Activated CD4-positive, alpha-beta T cell treated with anti-CD3 and anti-CD28 coated beads, Interleukin-2, amount 50 U/mL, for 48 hours (primary cell): Measurements from ENCODE around the gene ETNK2.

Experiments used
- DNase-seq, 2 experiments: peaks; one replicate each; pipeline ENCODE4 v3.0.0-alpha.2; 2020

ETNK2 gene

GRCh38 chr1:204151552-204152309 is at the start of gene ETNK2:
Gene ETNK2, minus strand, starts transcription at chr1:204152044. Its CDS starts 192 bp downstream, at chr1:204151852.
- DNase-seq = peak; percentile 28 to 42

GRCh38 chr1:204201348-204202040 is 49.6 kb upstream of the ETNK2 start:
- no peak for DNase-seq

GRCh38 chr1:204199579-204199978 is 47.7 kb upstream of the ETNK2 start:
- DNase-seq = no peak

- DNase-seq = no peak
Measured at GRCh38 chr1:204198348-204199340, 46.8 kb upstream of the ETNK2 start.

- no peak for DNase-seq
Measured at GRCh38 chr1:204197068-204197467, 45.2 kb upstream of the ETNK2 start.

GRCh38 chr1:204196068-204196795 is 44.4 kb upstream of the ETNK2 start, which contains the start of gene KISS1:
Gene KISS1, minus strand, starts transcription at chr1:204196491. Its CDS starts 3,615 bp downstream, at chr1:204192876.
- DNase-seq = no peak

GRCh38 chr1:204194771-204195170 is 42.9 kb upstream of the ETNK2 start:
- DNase-seq = no peak

GRCh38 chr1:204194080-204194479 is 42.2 kb upstream of the ETNK2 start:
- DNase-seq = no peak

GRCh38 chr1:204192589-204193352 is 40.9 kb upstream of the ETNK2 start:
- no peak for DNase-seq

- DNase-seq = no peak
Measured at GRCh38 chr1:204192046-204192445, 40.2 kb upstream of the ETNK2 start.

GRCh38 chr1:204191456-204191855 is 39.6 kb upstream of the ETNK2 start:
- no peak for DNase-seq

- DNase-seq = no peak
Measured at GRCh38 chr1:204190212-204191211, 38.7 kb upstream of the ETNK2 start.

GRCh38 chr1:204188959-204189639 is 37.3 kb upstream of the ETNK2 start:
- DNase-seq = no peak

- DNase-seq = no peak
Measured at GRCh38 chr1:204186597-204186996, 34.8 kb upstream of the ETNK2 start.

GRCh38 chr1:204181116-204181515 is 29.3 kb upstream of the ETNK2 start:
- no peak for DNase-seq

GRCh38 chr1:204180133-204180532 is 28.3 kb upstream of the ETNK2 start:
- DNase-seq = no peak

- no peak for DNase-seq
Measured at GRCh38 chr1:204178487-204179281, 26.8 kb upstream of the ETNK2 start.

- no peak for DNase-seq
Measured at GRCh38 chr1:204177133-204177532, 25.3 kb upstream of the ETNK2 start.

- DNase-seq = no peak
Measured at GRCh38 chr1:204176049-204176448, 24.2 kb upstream of the ETNK2 start.
